ENCODE measurements around the gene KIAA1671.
"Not testable (repeated sequence)": the region's sequence is repeated elsewhere in the genome, so short reads cannot be mapped to it uniquely, and the experiment has no call there.

GRCh38 chr22:25178869-25179631, 226.5 kb downstream of the KIAA1671 start:
- not testable (repeated sequence) for TF ChIP-seq PATZ1 (CRISPR knock-in tag; IDR thresholded peaks at IDR 0.05); CBX5 (CRISPR knock-in tag; IDR thresholded peaks at IDR 0.05; ENCODE audit: borderline replicate concordance); ZNF597 (CRISPR knock-in tag; IDR thresholded peaks at IDR 0.05); CTCF (CRISPR knock-in tag; IDR thresholded peaks at IDR 0.05); RAD51 (IDR thresholded peaks at IDR 0.05; ENCODE audit: borderline replicate concordance); SMAD3 (CRISPR knock-in tag; IDR thresholded peaks at IDR 0.05)
